ENCODE data around the gene NTMT1.

DNA sequence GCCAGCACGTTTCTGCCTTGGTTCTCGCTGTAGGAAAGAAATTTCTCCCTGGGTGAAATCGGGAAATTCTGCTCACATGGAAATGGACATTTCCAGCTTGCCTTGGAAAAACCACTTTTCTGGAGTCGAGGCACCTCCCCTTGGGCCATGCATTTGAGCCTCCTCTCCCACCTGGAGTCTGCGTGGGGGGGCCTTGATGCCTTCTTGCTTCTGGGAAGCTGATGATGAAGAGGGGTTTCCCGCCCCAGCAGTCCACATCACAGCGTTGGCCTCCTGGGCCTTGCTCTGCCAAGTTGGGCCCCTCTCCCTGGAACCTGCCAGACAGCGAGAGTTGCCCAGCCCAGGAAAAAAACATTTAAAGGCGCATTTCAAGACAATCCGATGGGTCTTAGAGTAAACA, 17.7 kb downstream of the NTMT1 start:
- TF ChIP-seq, protein P1, sequence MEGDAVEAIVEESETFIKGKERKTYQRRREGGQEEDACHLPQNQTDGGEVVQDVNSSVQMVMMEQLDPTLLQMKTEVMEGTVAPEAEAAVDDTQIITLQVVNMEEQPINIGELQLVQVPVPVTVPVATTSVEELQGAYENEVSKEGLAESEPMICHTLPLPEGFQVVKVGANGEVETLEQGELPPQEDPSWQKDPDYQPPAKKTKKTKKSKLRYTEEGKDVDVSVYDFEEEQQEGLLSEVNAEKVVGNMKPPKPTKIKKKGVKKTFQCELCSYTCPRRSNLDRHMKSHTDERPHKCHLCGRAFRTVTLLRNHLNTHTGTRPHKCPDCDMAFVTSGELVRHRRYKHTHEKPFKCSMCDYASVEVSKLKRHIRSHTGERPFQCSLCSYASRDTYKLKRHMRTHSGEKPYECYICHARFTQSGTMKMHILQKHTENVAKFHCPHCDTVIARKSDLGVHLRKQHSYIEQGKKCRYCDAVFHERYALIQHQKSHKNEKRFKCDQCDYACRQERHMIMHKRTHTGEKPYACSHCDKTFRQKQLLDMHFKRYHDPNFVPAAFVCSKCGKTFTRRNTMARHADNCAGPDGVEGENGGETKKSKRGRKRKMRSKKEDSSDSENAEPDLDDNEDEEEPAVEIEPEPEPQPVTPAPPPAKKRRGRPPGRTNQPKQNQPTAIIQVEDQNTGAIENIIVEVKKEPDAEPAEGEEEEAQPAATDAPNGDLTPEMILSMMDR (IDR thresholded peaks at IDR 0.05), result no peak
- TF ChIP-seq POLR2A (IDR thresholded peaks at IDR 0.05), result no peak

Data from adrenal gland (tissue), 5 donors.